Measurements from ENCODE around the gene PLPPR3.

PLPPR3 gene

DNA sequence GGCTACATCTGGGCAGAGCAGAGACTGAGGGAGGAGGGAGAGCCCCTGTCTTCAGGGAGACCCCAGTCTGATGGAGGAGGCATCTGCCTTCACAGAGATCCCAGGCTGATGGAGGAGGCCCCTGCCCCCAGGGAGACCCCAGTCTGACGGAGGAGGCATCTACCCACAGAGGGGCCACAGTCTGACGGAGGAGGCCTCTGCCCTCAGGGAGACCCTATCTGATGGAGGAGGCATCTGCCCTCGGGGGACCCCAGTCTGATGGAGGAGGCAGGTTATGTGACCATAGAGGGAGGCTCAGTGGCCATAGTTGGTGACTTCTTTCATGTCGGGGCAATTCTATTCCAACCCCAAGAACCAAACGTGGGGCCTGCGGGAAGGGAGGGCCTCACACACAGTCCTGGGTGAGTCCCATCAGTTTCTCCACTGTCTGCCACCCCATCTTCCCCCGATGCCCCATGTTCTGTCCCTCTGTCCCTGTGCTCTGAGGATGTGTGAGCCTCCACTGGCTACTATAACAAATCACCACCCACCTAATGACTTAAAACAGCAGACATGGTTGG, 56.5 kb downstream of the PLPPR3 start:
- in situ Hi-C loops (cut with MboI; ENCODE audit: low pct_unique_long_range_greater_than_20kb, low sequenced_read_pairs, unreplicated experiment) = no loop called here
- TF ChIP-seq, protein P1, sequence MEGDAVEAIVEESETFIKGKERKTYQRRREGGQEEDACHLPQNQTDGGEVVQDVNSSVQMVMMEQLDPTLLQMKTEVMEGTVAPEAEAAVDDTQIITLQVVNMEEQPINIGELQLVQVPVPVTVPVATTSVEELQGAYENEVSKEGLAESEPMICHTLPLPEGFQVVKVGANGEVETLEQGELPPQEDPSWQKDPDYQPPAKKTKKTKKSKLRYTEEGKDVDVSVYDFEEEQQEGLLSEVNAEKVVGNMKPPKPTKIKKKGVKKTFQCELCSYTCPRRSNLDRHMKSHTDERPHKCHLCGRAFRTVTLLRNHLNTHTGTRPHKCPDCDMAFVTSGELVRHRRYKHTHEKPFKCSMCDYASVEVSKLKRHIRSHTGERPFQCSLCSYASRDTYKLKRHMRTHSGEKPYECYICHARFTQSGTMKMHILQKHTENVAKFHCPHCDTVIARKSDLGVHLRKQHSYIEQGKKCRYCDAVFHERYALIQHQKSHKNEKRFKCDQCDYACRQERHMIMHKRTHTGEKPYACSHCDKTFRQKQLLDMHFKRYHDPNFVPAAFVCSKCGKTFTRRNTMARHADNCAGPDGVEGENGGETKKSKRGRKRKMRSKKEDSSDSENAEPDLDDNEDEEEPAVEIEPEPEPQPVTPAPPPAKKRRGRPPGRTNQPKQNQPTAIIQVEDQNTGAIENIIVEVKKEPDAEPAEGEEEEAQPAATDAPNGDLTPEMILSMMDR (IDR thresholded peaks at IDR 0.05; ENCODE audit: extremely low read depth, insufficient read depth, missing control alignments) = no peak
- no peak for DNase-seq (ENCODE audit: low spot score)

DNA sequence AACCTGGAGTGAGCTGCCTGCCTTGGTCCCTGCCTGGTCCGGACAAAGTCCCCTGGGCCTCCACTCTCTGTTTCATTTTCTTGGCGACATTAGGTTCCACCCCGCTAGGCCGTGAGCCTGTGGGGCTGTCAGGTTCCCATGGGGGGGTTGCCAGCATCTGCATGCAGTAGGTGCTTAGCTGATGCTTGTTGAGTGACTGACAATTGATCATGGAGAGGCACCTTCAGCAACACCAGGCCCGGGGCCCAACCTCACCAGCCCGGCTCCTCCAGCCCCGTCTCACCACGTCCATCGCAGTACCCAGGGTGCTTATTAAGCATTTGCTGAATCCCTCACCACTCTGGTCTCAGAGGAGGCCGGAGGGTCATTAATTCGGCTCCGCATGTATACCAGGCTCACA, 57.5 kb downstream of the PLPPR3 start:
- in situ Hi-C loops (cut with MboI; ENCODE audit: low pct_unique_long_range_greater_than_20kb, low sequenced_read_pairs, unreplicated experiment) = no loop called here
- DNase-seq (ENCODE audit: low spot score) = no peak
- TF ChIP-seq, protein P1 (IDR thresholded peaks at IDR 0.05; ENCODE audit: extremely low read depth, insufficient read depth, missing control alignments) = no peak

DNA sequence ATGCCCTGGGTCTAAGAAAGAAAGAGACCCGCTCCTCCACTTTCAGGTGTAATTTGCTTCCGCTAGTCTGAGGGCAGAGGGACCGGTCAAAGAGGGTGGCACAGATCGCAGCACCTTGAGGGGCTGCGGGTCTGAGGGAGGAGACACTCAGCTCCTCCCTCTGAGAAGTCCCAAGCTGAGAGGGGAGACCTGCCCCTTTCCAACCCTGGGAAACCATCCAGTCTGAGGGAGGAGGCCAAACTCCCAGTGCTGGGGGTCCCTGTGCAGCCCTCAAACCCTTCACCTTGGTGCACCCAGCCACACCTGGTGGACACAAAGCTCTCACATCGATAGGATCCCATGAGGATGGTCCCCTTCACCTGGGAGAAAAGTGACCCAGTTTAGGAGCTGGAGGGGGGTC, 57.9 kb downstream of the PLPPR3 start:
- no peak for DNase-seq (ENCODE audit: low spot score)
- in situ Hi-C loops (cut with MboI; ENCODE audit: low pct_unique_long_range_greater_than_20kb, low sequenced_read_pairs, unreplicated experiment) = no loop called here
- TF ChIP-seq, protein P1 (IDR thresholded peaks at IDR 0.05; ENCODE audit: extremely low read depth, insufficient read depth, missing control alignments) = no peak

DNA sequence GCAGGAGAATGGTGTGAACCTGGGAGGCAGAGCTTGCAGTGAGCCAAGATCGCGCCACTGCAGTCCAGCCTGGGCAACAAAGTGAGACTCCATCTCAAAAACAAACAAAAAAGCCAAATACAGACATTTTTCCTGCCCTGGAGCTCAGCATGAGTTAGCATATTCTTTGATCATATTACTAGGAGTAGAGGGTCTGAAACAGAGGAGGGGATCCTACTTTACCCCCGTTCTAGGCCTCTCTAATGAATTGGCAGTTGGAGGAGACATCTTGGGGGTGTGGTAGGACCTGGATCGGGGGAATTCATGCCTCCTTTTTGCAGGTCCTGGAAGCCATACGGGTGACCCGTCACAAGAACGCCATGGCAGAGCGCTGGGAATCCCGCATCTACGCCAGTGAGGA, 58.6 kb downstream of the PLPPR3 start:
- TF ChIP-seq, protein P1 (IDR thresholded peaks at IDR 0.05; ENCODE audit: extremely low read depth, insufficient read depth, missing control alignments) = no peak
- in situ Hi-C loops (cut with MboI; ENCODE audit: low pct_unique_long_range_greater_than_20kb, low sequenced_read_pairs, unreplicated experiment) = no loop called here
- no peak for DNase-seq (ENCODE audit: low spot score)

Data from GM13977 (cell line).